CD4-positive, alpha-beta memory T cell (primary cell): Measurements from ENCODE around the gene ZDHHC15. TPM values are rescaled to one million over a fixed set of nuclear protein-coding genes. Genes with fewer than 3 reads are reported as not detected.
"Not testable (repeated sequence)": the region's sequence is repeated elsewhere in the genome, so short reads cannot be mapped to it uniquely, and the experiment has no call there.

Experiments
- CTCF ChIA-PET: fragments of 350-600 bp; sonication (Branson Sonifier 250); formaldehyde crosslinking; loops from one replicate; lab custom pipeline; 2021; ENCODE audit warnings: inconsistent platforms; ENCODE audit not compliant: partially characterized antibody; lab: Charles Lee
- POLR2A ChIA-PET: fragments of 350-600 bp; sonication (Branson Sonifier 250); formaldehyde crosslinking; loops from one replicate; lab custom pipeline; 2021; ENCODE audit not compliant: partially characterized antibody; lab: Charles Lee
- DNase-seq, 5 donors: peaks; one replicate each; pipeline versions ENCODE4 v3.0.0 to v3.0.0-alpha.2; 2020 to 2022; ENCODE audit warnings: mixed read lengths in 1 of 5
- H3K27ac ChIP-seq: one replicate; pipeline ENCODE4 v1.7.0; 2013; ENCODE audit warnings: low read depth, low read length
- H3K27me3 ChIP-seq: 2 replicates; pipeline ENCODE4 v1.7.0; 2013; ENCODE audit warnings: mild to moderate bottlenecking, low read length, moderate library complexity; ENCODE audit not compliant: insufficient read depth
- H3K36me3 ChIP-seq: 2 replicates; pipeline ENCODE4 v1.7.0; 2013; ENCODE audit warnings: mild to moderate bottlenecking, low read length, moderate library complexity; ENCODE audit not compliant: insufficient read depth
- H3K4me1 ChIP-seq: 2 replicates; pipeline ENCODE4 v1.7.0; 2013; ENCODE audit warnings: mild to moderate bottlenecking, low read length, moderate library complexity; ENCODE audit not compliant: insufficient read depth
- H3K4me3 ChIP-seq, 2 donors: one replicate each; pipeline ENCODE4 v1.7.0; 2013; ENCODE audit warnings: low read length in 2 of 2, mild to moderate bottlenecking in 1 of 2
- H3K9me3 ChIP-seq, 2 donors: one replicate each; pipeline ENCODE4 v1.7.0; 2013; ENCODE audit warnings: low read length in 2 of 2, control low read depth in 1 of 2; ENCODE audit not compliant: control insufficient read depth in 1 of 2
- H3K27ac Mint-ChIP-seq, 7 donors: one replicate each; pipeline ENCODE4 v1.8.0; 2020 to 2021; ENCODE audit warnings: mixed read lengths in 7 of 7, mild to moderate bottlenecking in 6 of 7, inconsistent platforms in 3 of 7, moderate library complexity in 3 of 7
- H3K27me3 Mint-ChIP-seq, 2 donors: one replicate each; pipeline ENCODE4 v1.8.0; 2020 to 2021; ENCODE audit warnings: mixed read lengths in 2 of 2
- H3K36me3 Mint-ChIP-seq, 2 donors: one replicate each; pipeline ENCODE4 v1.8.0; 2020 to 2021; ENCODE audit warnings: mixed read lengths in 2 of 2, inconsistent platforms in 1 of 2, mild to moderate bottlenecking in 1 of 2
- H3K4me1 Mint-ChIP-seq, 4 donors: one replicate each; pipeline ENCODE4 v1.8.0; 2020 to 2021; ENCODE audit warnings: mixed read lengths in 4 of 4, mild to moderate bottlenecking in 1 of 4
- H3K4me3 Mint-ChIP-seq, 8 donors: one replicate each; pipeline ENCODE4 v1.8.0; 2020 to 2021; ENCODE audit warnings: mixed read lengths in 8 of 8, mild to moderate bottlenecking in 7 of 8, moderate library complexity in 6 of 8, inconsistent platforms in 3 of 8
- H3K9me3 Mint-ChIP-seq, 8 donors: one replicate each; pipeline ENCODE4 v1.8.0; 2020 to 2021; ENCODE audit warnings: mixed read lengths in 8 of 8, mild to moderate bottlenecking in 5 of 8, inconsistent platforms in 3 of 8, moderate library complexity in 1 of 8
- intact Hi-C: fragments of 100-400 bp; cut with micrococcal nuclease; formaldehyde crosslinking; loops from one replicate; pipeline ENCODE4 v1.15.1; 2023
- polyA plus RNA-seq, 2 donors: library from polyadenylated mRNA; unstranded; fragments of 300-500 nt; fragmentation: Illumina TruSeq; gene quantifications; one replicate each; pipeline ENCODE4 v1.2.3, GENCODE V29; 2021
- total RNA-seq, 2 experiments: library from RNA; stranded (reverse); gene quantifications; one replicate each; pipeline ENCODE4 v1.2.3, GENCODE V29; 2021

The ZDHHC15 gene
- total RNA-seq (under 1 TPM; 0.47 to 0.53 TPM), polyA plus RNA-seq (under 1 TPM; 0.18 to 0.37 TPM)

GRCh38 chrX:75522565-75523431, at the start of gene ZDHHC15:
ZDHHC15 (minus strand) TSS chrX:75523037; CDS start chrX:75523024, 13 bp downstream.
- Histone ChIP-seq H3K36me3 (no peaks in the 10 kb centered on the region), H3K4me3 (peak within 1 kb of the TSS; percentile 40 to 47), H3K27ac (no peak within 1 kb of the TSS), H3K4me1 (peaks cover 8% of the 10 kb centered on the region), H3K9me3 (no peaks in the 10 kb centered on the region), H3K27me3 (no peaks in the 10 kb centered on the region)
- peak; percentile 33 to 66 (median 37) for DNase-seq
- Mint-ChIP-seq H3K4me1 (peaks cover 13 to 23% (median 20%) of the 10 kb centered on the region in 4 donors), H3K9me3 (peaks cover 0 to 2% (median 0%) of the 10 kb centered on the region in 8 donors), H3K27ac (peak within 1 kb of the TSS; percentile 57 to 95 (median 80)), H3K4me3 (peak within 1 kb of the TSS; percentile 86 to 94 (median 90)), H3K36me3 (peaks cover 0 to 2% of the 10 kb centered on the region in 2 donors), H3K27me3 (no peaks in the 10 kb centered on the region)
- POLR2A ChIA-PET: interaction anchor here (1.2 kb wide), 1 partner anchor 908 kb away, joined by 4 read pairs; the partner anchor contains the start of gene RLIM
- CTCF ChIA-PET: no interaction called here
- intact Hi-C loops: loop anchor here (5.0 to 10.0 kb wide), 2 partner anchors 250 to 598 kb away; partner anchors contain the start of genes NEXMIF and UPRT

- H3K4me1 Mint-ChIP-seq, H3K27ac Mint-ChIP-seq, H3K27ac ChIP-seq, H3K4me3 Mint-ChIP-seq, CTCF ChIA-PET, H3K4me1 ChIP-seq, H3K36me3 Mint-ChIP-seq, H3K9me3 ChIP-seq, POLR2A ChIA-PET, H3K4me3 ChIP-seq, H3K27me3 ChIP-seq, DNase-seq, H3K27me3 Mint-ChIP-seq, intact Hi-C loops, H3K36me3 ChIP-seq: not testable (repeated sequence)
- peaks cover 0 to 15% (median 0%) of the 10 kb centered on the region in 8 donors for H3K9me3 Mint-ChIP-seq
Observed at GRCh38 chrX:75560544-75560943, 37.7 kb upstream of the ZDHHC15 start.

- Mint-ChIP-seq H3K27me3 (peaks cover 0 to 1% of the 10 kb centered on the region in 2 donors), H3K27ac (peak overlapping the region in 1 of 7 donors; percentile 11), H3K36me3 (no peaks in the 10 kb centered on the region), H3K4me1 (peaks cover 0 to 4% (median 0%) of the 10 kb centered on the region in 4 donors), H3K9me3 (peaks cover 0 to 5% (median 0%) of the 10 kb centered on the region in 8 donors), H3K4me3 (peak overlapping the region in 1 of 8 donors; percentile 43)
- Histone ChIP-seq H3K4me3 (no peak overlapping the region), H3K9me3 (no peaks in the 10 kb centered on the region), H3K4me1 (no peaks in the 10 kb centered on the region), H3K27me3 (no peaks in the 10 kb centered on the region), H3K36me3 (no peaks in the 10 kb centered on the region), H3K27ac (no peak overlapping the region)
- CTCF ChIA-PET: no interaction called here
- POLR2A ChIA-PET: no interaction called here
- no peak for DNase-seq
- intact Hi-C loops: no loop called here
Observed at GRCh38 chrX:75547783-75548182, 24.9 kb upstream of the ZDHHC15 start.

- Histone ChIP-seq H3K27ac (no peak overlapping the region), H3K27me3 (no peaks in the 10 kb centered on the region), H3K4me3 (no peak overlapping the region), H3K4me1 (no peaks in the 10 kb centered on the region), H3K9me3 (no peaks in the 10 kb centered on the region), H3K36me3 (no peaks in the 10 kb centered on the region)
- ChIA-PET POLR2A (no interaction called here), CTCF (no interaction called here)
- Mint-ChIP-seq H3K27ac (no peak overlapping the region), H3K27me3 (peaks cover 0 to 1% of the 10 kb centered on the region in 2 donors), H3K36me3 (no peaks in the 10 kb centered on the region), H3K9me3 (peaks cover 0 to 5% (median 0%) of the 10 kb centered on the region in 8 donors), H3K4me1 (peaks cover 0 to 4% (median 0%) of the 10 kb centered on the region in 4 donors), H3K4me3 (no peak overlapping the region)
- DNase-seq: no peak
- intact Hi-C loops: no loop called here
Observed at GRCh38 chrX:75546724-75547511, 24.1 kb upstream of the ZDHHC15 start.

- no peaks in the 10 kb centered on the region for H3K36me3 Mint-ChIP-seq
- no peak overlapping the region for H3K4me3 ChIP-seq
- H3K9me3 Mint-ChIP-seq: peaks cover 0 to 4% (median 0%) of the 10 kb centered on the region in 8 donors
- no peaks in the 10 kb centered on the region for H3K4me1 ChIP-seq
- H3K4me1 Mint-ChIP-seq: peaks cover 0 to 4% (median 0%) of the 10 kb centered on the region in 4 donors
- intact Hi-C loops: no loop called here
- no peaks in the 10 kb centered on the region for H3K36me3 ChIP-seq
- no peaks in the 10 kb centered on the region for H3K9me3 ChIP-seq
- no peak overlapping the region for H3K27ac Mint-ChIP-seq
- CTCF ChIA-PET: no interaction called here
- no peaks in the 10 kb centered on the region for H3K27me3 ChIP-seq
- H3K27ac ChIP-seq: no peak overlapping the region
- no peak overlapping the region for H3K4me3 Mint-ChIP-seq
- no peak for DNase-seq
- POLR2A ChIA-PET: no interaction called here
- H3K27me3 Mint-ChIP-seq: peaks cover 0 to 1% of the 10 kb centered on the region in 2 donors
Observed at GRCh38 chrX:75544786-75545185, 21.9 kb upstream of the ZDHHC15 start.

GRCh38 chrX:75483933-75484332, 38.9 kb downstream of the ZDHHC15 start:
- Histone ChIP-seq H3K4me3 (no peak overlapping the region), H3K27ac (no peak overlapping the region), H3K4me1 (no peaks in the 10 kb centered on the region), H3K36me3 (no peaks in the 10 kb centered on the region), H3K27me3 (no peaks in the 10 kb centered on the region), H3K9me3 (no peaks in the 10 kb centered on the region)
- no peak overlapping the region for H3K27ac Mint-ChIP-seq
- no peaks in the 10 kb centered on the region for H3K4me1 Mint-ChIP-seq
- peaks cover 0 to 2% of the 10 kb centered on the region in 2 donors for H3K36me3 Mint-ChIP-seq
- DNase-seq: no peak
- CTCF ChIA-PET: no interaction called here
- peaks cover 0 to 19% (median 5%) of the 10 kb centered on the region in 8 donors for H3K9me3 Mint-ChIP-seq
- H3K4me3 Mint-ChIP-seq: no peak overlapping the region
- POLR2A ChIA-PET: no interaction called here
- intact Hi-C loops: no loop called here
- H3K27me3 Mint-ChIP-seq: no peaks in the 10 kb centered on the region

GRCh38 chrX:75461780-75462179, 61.1 kb downstream of the ZDHHC15 start:
- H3K9me3 Mint-ChIP-seq: peaks cover 0 to 53% (median 35%) of the 10 kb centered on the region in 8 donors
- H3K27me3 ChIP-seq, H3K4me1 Mint-ChIP-seq, intact Hi-C loops, H3K27ac Mint-ChIP-seq, H3K36me3 Mint-ChIP-seq, H3K36me3 ChIP-seq, H3K4me1 ChIP-seq, H3K27me3 Mint-ChIP-seq, H3K4me3 Mint-ChIP-seq, H3K27ac ChIP-seq, H3K4me3 ChIP-seq, CTCF ChIA-PET, POLR2A ChIA-PET, H3K9me3 ChIP-seq, DNase-seq: not testable (repeated sequence)
